MM.1S (cell line): ENCODE measurements around the gene RNASEL.

Experiments used
- DNase-seq: peaks from one replicate; pipeline ENCODE4 v3.0.0-alpha.2; 2015
- H2AFZ ChIP-seq: fragments of 300-600 bp; sonication (generic); 2 replicates; pipeline ENCODE4 v1.6.0; 2016; ENCODE audit warnings: antibody characterized with exemption, low read length
- H3F3A ChIP-seq: fragments of 300-600 bp; sonication (generic); 2 replicates; pipeline ENCODE4 v1.6.1; 2016; ENCODE audit warnings: mild to moderate bottlenecking, antibody characterized with exemption, low read length, moderate library complexity, mixed read lengths; ENCODE audit not compliant: insufficient read depth
- H3K27ac ChIP-seq: fragments of 300-600 bp; sonication (generic); 2 replicates; pipeline ENCODE4 v1.5.1; 2016; ENCODE audit warnings: mild to moderate bottlenecking, low read length
- H3K27me3 ChIP-seq: fragments of 300-600 bp; sonication (generic); replicated peaks from 2 replicates; pipeline ENCODE4 v1.6.0; 2016; ENCODE audit warnings: low read length; ENCODE audit not compliant: insufficient read depth
- H3K36me3 ChIP-seq: fragments of 300-600 bp; sonication (generic); replicated peaks from 2 replicates; pipeline ENCODE4 v1.6.1; 2016; ENCODE audit warnings: mild to moderate bottlenecking, low read length, mixed read lengths; ENCODE audit not compliant: insufficient read depth
- H3K4me1 ChIP-seq: fragments of 300-600 bp; sonication (generic); 2 replicates; pipeline ENCODE4 v1.6.1; 2016; ENCODE audit warnings: low read length, mixed read lengths
- H3K4me2 ChIP-seq: fragments of 300-600 bp; sonication (generic); 2 replicates; pipeline ENCODE4 v1.6.0; 2016; ENCODE audit warnings: low read depth, low read length
- H3K4me3 ChIP-seq: fragments of 300-600 bp; sonication (generic); 2 replicates; pipeline ENCODE4 v1.5.1; 2016; ENCODE audit warnings: low read length, mixed read lengths
- H3K79me2 ChIP-seq: fragments of 300-600 bp; sonication (generic); 2 replicates; pipeline ENCODE4 v1.6.1; 2016; ENCODE audit warnings: mixed run types, low read length, mixed read lengths
- H3K9ac ChIP-seq: fragments of 300-600 bp; sonication (generic); 2 replicates; pipeline ENCODE4 v1.6.1; 2016; ENCODE audit warnings: low read length, mixed read lengths
- H3K9me2 ChIP-seq: fragments of 300-600 bp; sonication (generic); replicated peaks from 2 replicates; pipeline ENCODE4 v1.6.1; 2016; ENCODE audit warnings: mild to moderate bottlenecking, low read length, mixed read lengths; ENCODE audit not compliant: insufficient read depth
- H3K9me3 ChIP-seq: fragments of 300-600 bp; sonication (generic); replicated peaks from 2 replicates; pipeline ENCODE4 v1.6.1; 2016; ENCODE audit warnings: mild to moderate bottlenecking, low read length, mixed read lengths; ENCODE audit not compliant: insufficient read depth
- H4K20me1 ChIP-seq: fragments of 300-600 bp; sonication (generic); 2 replicates; pipeline ENCODE4 v1.6.1; 2016; ENCODE audit warnings: mild to moderate bottlenecking, low read length, moderate library complexity, mixed read lengths; ENCODE audit not compliant: insufficient read depth
- CTCF ChIP-seq: fragments of 300-600 bp; sonication (generic); IDR thresholded peaks from 2 replicates; pipeline ENCODE4 v1.5.1; 2016; ENCODE audit warnings: antibody characterized with exemption, low read length, mixed read lengths
- EZH2 ChIP-seq: fragments of 300-600 bp; sonication (generic); optimal IDR thresholded peaks from 2 replicates; pipeline ENCODE3; 2017; ENCODE audit warnings: low read depth, mild to moderate bottlenecking, antibody characterized with exemption, low read length, mixed read lengths
- EZH2phosphoT487 ChIP-seq: fragments of 300-600 bp; sonication (generic); IDR thresholded peaks from 2 replicates; pipeline ENCODE4 v1.6.1; 2018; ENCODE audit warnings: antibody characterized with exemption, low read length

RNASEL gene

GRCh38 chr1:182569939-182570610 is 19.0 kb downstream of the RNASEL start:
- no peak overlapping the region for H2AFZ ChIP-seq
- H4K20me1 ChIP-seq = no peaks in the 10 kb centered on the region
- no peak overlapping the region for H3K4me3 ChIP-seq
- H3K9ac ChIP-seq = no peak overlapping the region
- no peaks in the 10 kb centered on the region for H3K4me1 ChIP-seq
- DNase-seq = no peak
- no peaks in the 10 kb centered on the region for H3K9me3 ChIP-seq
- no peaks in the 10 kb centered on the region for H3F3A ChIP-seq
- H3K27me3 ChIP-seq = no peaks in the 10 kb centered on the region
- H3K4me2 ChIP-seq = no peak overlapping the region
- H3K9me2 ChIP-seq = no peaks in the 10 kb centered on the region
- H3K27ac ChIP-seq = no peak overlapping the region
- H3K79me2 ChIP-seq = no peaks in the 10 kb centered on the region
- no peak for TF ChIP-seq CTCF
- TF ChIP-seq EZH2phosphoT487 = no peak
- no peak for TF ChIP-seq EZH2
- H3K36me3 ChIP-seq = no peaks in the 10 kb centered on the region

- Histone ChIP-seq H3K9ac (no peak overlapping the region), H3K4me3 (no peak overlapping the region), H3K4me2 (no peak overlapping the region)
Measured at GRCh38 chr1:182568647-182569284, 20.3 kb downstream of the RNASEL start.

GRCh38 chr1:182567629-182568028 is 21.4 kb downstream of the RNASEL start:
- Histone ChIP-seq H3K27me3 (no peaks in the 10 kb centered on the region), H3K4me3 (no peak overlapping the region), H2AFZ (no peak overlapping the region), H3K4me2 (no peak overlapping the region), H3K9me2 (no peaks in the 10 kb centered on the region), H3K36me3 (no peaks in the 10 kb centered on the region), H3K9me3 (no peaks in the 10 kb centered on the region), H3K9ac (no peak overlapping the region), H3K79me2 (no peaks in the 10 kb centered on the region), H3K4me1 (no peaks in the 10 kb centered on the region), H4K20me1 (no peaks in the 10 kb centered on the region), H3F3A (no peaks in the 10 kb centered on the region), H3K27ac (no peak overlapping the region)
- DNase-seq = no peak
- TF ChIP-seq EZH2phosphoT487 (no peak), EZH2 (no peak), CTCF (no peak)

More at GRCh38 chr1:182568647-182569284, 20.3 kb downstream of the RNASEL start:
- no peak overlapping the region for H3K27ac ChIP-seq
- no peaks in the 10 kb centered on the region for H3F3A ChIP-seq
- H2AFZ ChIP-seq = no peak overlapping the region
- no peaks in the 10 kb centered on the region for H3K79me2 ChIP-seq
- no peak for DNase-seq
- no peaks in the 10 kb centered on the region for H3K36me3 ChIP-seq
- no peaks in the 10 kb centered on the region for H3K4me1 ChIP-seq
- TF ChIP-seq CTCF (no peak), EZH2 (no peak), EZH2phosphoT487 (no peak)
- H4K20me1 ChIP-seq = no peaks in the 10 kb centered on the region
- H3K27me3 ChIP-seq = no peaks in the 10 kb centered on the region
- no peaks in the 10 kb centered on the region for H3K9me3 ChIP-seq
- no peaks in the 10 kb centered on the region for H3K9me2 ChIP-seq
